Activated naive CD8-positive, alpha-beta T cell treated with anti-CD3 and anti-CD28 coated beads, Interleukin-2, amount 50 U/mL, for 16 hours (primary cell): ENCODE data around the gene C11orf21.

Experiments used
- DNase-seq: peaks from one replicate; pipeline ENCODE4 v3.0.0-alpha.2; 2020; ENCODE audit warnings: low read depth, low spot score

Gene C11orf21

GRCh38 chr11:2271327-2272227, 30.1 kb downstream of the C11orf21 start:
- no peak for DNase-seq

GRCh38 chr11:2271077-2271326, 30.7 kb downstream of the C11orf21 start:
- DNase-seq, result no peak

GRCh38 chr11:2270322-2271076, 31.2 kb downstream of the C11orf21 start, which contains the start of gene ASCL2:
Gene ASCL2 (minus strand): TSS chr11:2270588. CDS start chr11:2270332, 256 bp downstream.
- no peak for DNase-seq

- DNase-seq, result no peak
These were observed 32.0 kb downstream of the C11orf21 start for GRCh38 chr11:2269601-2270321.

- peak; percentile 60 for DNase-seq
These were observed 32.8 kb downstream of the C11orf21 start for GRCh38 chr11:2268729-2269600.

GRCh38 chr11:2267851-2268728, 33.6 kb downstream of the C11orf21 start:
- DNase-seq, result no peak

- DNase-seq, result no peak
These were observed 34.3 kb downstream of the C11orf21 start for GRCh38 chr11:2267306-2267850.

- DNase-seq, result no peak
These were observed 35.0 kb downstream of the C11orf21 start for GRCh38 chr11:2266586-2267305.

GRCh38 chr11:2265854-2266585, 35.7 kb downstream of the C11orf21 start:
- no peak for DNase-seq

- DNase-seq, result no peak
These were observed 36.3 kb downstream of the C11orf21 start for GRCh38 chr11:2265396-2265795.

- no peak for DNase-seq
These were observed 37.2 kb downstream of the C11orf21 start for GRCh38 chr11:2264366-2265053.

GRCh38 chr11:2263724-2264360, 37.9 kb downstream of the C11orf21 start:
- no peak for DNase-seq

GRCh38 chr11:2263071-2263565, 38.6 kb downstream of the C11orf21 start:
- DNase-seq, result no peak

- DNase-seq, result no peak
These were observed 39.2 kb downstream of the C11orf21 start for GRCh38 chr11:2262301-2263070.

- DNase-seq, result no peak
These were observed 40.1 kb downstream of the C11orf21 start for GRCh38 chr11:2261436-2262230.
